Retinal pigment epithelial cell (primary cell): ENCODE data around the gene CDK15.

ENCODE experiments used
- DNase-seq: peaks from one replicate; pipeline ENCODE4 v3.0.0-alpha.2; 2010; ENCODE audit warnings: low read depth
- H3K4me3 ChIP-seq: 2 replicates; pipeline ENCODE4 v1.5.1; 2011; ENCODE audit warnings: mild to moderate bottlenecking, low read length, control low read depth, moderate library complexity
- TF ChIP-seq, protein P1 (sequence below): conservative IDR thresholded peaks from 2 replicates; pipeline ENCODE4 v1.5.1; 2011; ENCODE audit warnings: low read depth, low read length, control low read depth, inconsistent platforms

The CDK15 gene

DNA sequence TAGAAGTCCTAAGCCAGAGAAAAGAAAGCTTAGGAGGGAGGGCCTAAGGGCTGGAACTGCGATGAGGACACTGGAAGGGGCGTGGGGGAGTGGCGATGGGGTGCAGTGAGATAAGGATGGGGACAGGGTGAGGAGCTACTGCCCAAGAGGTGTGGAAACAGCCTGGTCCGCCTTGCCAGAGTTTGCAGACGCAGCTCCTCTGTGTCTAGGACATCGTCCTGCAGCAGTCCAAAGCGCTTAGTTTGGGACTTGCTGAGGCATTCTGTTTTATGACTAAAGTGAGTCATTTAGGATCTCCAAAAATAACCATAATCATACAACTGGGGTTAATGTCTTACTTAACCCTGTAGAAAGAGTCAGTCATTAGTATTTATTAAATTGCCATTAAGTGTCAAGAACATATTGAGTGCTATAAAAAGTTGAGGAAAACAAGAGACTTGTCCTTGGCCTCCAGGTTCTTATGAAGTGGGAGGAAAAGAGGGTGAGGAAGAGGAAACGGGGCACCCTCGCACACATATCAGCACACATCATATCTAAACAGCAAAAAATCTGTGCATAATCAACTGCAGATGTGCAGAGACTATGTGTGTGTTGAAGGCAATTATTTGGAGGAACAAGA, 74.8 kb downstream of the CDK15 start:
- no peak overlapping the region for H3K4me3 ChIP-seq
- TF ChIP-seq, protein P1, sequence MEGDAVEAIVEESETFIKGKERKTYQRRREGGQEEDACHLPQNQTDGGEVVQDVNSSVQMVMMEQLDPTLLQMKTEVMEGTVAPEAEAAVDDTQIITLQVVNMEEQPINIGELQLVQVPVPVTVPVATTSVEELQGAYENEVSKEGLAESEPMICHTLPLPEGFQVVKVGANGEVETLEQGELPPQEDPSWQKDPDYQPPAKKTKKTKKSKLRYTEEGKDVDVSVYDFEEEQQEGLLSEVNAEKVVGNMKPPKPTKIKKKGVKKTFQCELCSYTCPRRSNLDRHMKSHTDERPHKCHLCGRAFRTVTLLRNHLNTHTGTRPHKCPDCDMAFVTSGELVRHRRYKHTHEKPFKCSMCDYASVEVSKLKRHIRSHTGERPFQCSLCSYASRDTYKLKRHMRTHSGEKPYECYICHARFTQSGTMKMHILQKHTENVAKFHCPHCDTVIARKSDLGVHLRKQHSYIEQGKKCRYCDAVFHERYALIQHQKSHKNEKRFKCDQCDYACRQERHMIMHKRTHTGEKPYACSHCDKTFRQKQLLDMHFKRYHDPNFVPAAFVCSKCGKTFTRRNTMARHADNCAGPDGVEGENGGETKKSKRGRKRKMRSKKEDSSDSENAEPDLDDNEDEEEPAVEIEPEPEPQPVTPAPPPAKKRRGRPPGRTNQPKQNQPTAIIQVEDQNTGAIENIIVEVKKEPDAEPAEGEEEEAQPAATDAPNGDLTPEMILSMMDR, result no peak
- DNase-seq, result no peak

DNA sequence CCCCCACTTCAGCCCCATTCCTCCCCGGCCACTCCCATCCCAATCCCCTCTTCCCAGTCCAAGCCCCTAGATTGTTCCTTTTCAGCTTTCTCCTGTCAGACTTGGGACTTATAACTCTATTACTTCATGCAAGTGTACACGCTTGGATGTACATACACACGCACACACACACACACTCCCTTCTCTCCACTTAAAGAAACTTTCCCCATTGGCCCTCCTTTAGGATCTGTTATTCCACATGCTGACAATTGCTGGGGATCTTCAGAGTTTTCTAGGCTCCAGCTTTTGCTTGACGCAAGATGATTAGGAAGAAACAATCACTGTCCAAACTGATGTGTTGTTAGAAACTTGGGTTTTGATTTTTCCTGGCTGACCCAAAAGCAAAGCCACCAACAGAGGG, 75.4 kb downstream of the CDK15 start:
- TF ChIP-seq, protein P1, result no peak
- DNase-seq, result no peak
- no peak overlapping the region for H3K4me3 ChIP-seq

DNA sequence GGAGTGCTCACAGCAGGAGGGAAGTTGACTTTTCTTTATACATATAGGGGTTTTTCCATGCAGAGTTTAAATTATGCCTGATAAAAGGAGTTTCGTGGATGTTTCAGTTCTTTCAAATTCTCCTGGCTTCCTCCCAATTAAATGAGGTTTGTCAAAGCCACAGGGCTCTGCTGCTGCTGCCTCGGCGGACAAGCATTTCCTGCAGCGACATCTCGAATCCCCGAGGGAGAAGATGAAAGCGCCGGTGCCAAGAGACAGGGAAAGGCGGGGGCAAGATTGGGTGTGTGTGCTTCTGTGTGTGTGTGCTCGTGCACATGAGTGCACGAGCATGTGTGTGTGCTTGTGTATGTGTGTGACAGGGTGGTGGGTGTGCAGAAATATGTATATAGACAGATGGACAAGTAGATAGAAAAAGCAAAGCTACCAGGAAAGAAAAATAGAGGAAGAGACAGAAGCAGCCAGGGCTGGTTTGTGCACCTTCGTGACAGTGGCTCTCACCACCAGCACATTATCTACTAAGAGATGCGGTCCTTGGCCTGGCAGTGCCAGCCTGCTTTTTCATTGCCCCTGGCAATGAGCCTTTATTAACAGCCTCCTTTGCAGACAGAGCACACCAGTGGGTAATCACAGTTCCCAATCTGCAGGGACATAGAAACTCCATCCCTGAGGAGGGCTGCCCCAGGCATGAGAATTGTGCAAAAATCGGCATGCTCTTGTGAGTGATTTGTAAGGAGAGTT, 76.2 kb downstream of the CDK15 start:
- H3K4me3 ChIP-seq, result no peak overlapping the region
- TF ChIP-seq, protein P1, result no peak
- DNase-seq, result no peak

DNA sequence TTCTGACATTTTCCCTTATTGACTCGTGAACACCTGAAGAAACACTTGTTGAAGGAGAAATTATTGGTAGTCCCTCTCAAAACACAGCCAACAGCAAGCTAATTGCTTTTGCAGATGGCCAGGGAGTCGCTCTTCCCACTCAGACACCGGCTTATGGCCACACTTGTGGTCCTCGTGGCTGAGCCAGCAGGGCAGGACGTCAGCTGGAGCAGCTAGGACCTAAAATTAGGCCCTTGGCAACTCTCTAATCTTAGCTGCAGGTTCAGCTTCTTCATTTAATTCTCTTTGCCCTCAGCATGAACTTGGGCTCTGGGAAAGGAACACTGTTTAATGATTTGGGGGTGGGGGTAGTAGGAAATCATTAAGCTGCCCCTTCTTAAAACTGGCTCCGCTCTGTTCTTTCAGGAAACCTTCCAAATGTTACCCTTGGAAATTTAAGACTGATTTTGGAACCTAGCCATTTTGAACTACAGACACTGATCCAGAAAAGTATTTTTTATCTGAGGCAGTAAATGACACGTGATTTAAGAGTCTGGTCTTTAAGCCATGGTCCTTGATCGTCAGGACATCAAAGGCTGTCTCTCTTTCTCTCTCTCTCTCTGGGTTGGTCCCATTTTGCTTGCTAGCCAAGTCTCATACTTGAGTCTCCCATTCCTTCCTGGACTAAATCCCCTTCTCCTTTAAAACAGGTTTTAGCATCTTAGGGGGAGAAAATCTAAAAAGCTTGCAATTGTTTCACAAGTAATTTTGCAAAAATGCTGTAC, 77.5 kb downstream of the CDK15 start:
- no peak for DNase-seq
- H3K4me3 ChIP-seq, result no peak overlapping the region
- TF ChIP-seq, protein P1, result no peak

DNA sequence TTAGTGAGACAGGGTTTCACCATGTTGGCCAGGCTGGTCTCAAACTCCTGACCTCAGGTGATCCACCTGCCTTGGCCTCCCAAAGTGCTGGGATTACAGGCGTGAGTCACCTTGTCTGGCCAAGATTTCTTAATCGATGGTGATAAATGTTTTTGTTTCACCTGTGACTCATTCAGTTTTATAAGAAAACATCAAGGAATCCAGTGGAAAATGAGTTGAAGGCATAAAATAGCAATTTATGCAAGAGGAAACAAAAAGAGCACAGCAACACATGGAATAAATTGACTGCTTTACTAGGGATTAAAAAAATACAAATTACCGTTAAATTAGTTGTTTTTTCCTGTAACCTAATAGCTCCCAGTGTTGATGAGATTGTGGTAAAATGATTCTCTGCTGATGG, 80.2 kb downstream of the CDK15 start:
- DNase-seq, result no peak
- TF ChIP-seq, protein P1, result no peak
- H3K4me3 ChIP-seq, result no peak overlapping the region

DNA sequence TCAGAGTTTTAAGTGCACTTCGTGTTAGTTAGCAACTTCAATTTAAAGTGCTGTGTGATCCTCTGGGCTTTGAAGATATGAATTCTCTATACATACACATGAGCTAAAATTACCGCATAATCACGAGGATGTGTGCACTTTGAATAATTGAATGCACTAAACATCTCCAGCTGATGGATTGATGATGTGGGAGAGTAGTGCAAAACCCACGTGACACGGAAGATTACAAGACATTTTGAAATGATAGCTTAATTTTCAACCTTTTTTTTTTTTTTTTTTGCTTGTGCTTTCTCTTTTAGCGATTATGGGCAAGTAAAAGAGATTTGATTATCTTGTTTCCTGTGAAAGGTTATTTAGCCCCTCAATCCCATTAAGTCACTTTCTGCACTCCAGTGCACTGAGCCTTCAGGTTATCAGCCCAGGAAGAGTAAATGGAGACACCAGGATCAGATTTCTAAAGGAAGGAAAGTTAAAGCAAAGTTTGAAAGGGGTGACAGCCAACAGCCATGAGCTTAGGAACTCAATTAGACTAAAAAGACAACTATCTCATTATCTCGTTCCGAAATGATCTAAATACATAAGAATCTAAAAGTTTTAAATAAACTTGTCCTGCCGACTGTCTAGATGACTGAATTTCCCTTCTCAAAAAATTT, 81.6 kb downstream of the CDK15 start:
- DNase-seq, result no peak
- H3K4me3 ChIP-seq, result peak overlapping the region; percentile 15
- TF ChIP-seq, protein P1, result no peak
